GM18505 (cell line): ENCODE measurements around the gene CTNNAL1.
"Not testable (repeated sequence)": the region's sequence is repeated elsewhere in the genome, so short reads cannot be mapped to it uniquely, and the experiment has no call there.

ENCODE experiments used
- ATAC-seq: cut with Tn5 transposase; IDR thresholded peaks from one replicate; pipeline ENCODE4 v1.9.1; 2021; ENCODE audit not compliant: unreplicated experiment
- POLR2A ChIP-seq: IDR thresholded peaks from 4 replicates; pipeline ENCODE4 v1.6.1; 2011; ENCODE audit warnings: borderline replicate concordance; ENCODE audit not compliant: insufficient read depth, insufficient read length; ENCODE audit errors: extremely low read depth

Gene CTNNAL1

DNA sequence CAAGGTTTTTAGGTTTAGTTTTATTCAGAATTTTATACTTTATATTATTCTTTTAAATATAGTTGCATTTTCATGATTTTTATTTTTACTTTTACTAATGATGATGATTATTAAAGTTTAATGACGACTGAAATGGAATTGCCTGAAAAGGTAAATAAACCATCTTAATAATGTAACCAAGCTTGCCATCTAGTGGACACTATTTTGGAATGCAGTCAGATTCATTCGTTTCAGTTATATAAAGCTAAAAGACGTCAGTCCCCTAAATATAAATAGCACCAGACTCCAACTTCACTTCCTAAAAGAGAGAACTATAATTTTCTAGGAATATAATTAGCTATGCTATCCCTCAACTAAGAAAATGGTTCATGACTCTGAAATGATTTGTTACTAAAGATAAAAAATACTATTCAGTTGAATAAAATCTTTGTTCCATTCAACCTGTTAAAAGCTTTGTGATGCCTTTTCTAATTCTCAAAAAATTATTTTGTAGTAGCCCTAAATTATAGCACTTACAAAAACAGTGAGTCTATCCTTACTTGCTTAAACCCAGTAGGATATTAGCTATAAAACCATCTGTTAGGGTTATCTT, 59.2 kb downstream of the CTNNAL1 start:
- TF ChIP-seq POLR2A = no peak
- no peak for ATAC-seq

DNA sequence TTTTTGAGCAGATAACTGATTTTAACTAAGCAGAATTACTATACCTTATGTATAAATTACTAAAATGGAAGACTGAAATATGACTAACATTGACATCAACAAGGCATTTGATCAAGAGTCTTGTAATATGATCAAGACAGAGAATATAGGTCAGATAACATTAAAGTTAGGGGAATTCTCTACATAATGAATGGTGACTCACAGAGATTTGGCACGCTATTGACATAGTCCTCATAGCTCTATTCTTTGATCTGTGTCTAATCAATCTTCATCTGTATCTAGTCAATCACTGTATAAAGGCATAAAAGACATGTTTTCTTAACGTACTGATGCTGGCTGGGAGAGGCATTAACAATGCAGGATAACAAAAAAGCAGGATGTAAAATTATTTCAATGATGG, 61.7 kb downstream of the CTNNAL1 start:
- no peak for TF ChIP-seq POLR2A
- no peak for ATAC-seq

DNA sequence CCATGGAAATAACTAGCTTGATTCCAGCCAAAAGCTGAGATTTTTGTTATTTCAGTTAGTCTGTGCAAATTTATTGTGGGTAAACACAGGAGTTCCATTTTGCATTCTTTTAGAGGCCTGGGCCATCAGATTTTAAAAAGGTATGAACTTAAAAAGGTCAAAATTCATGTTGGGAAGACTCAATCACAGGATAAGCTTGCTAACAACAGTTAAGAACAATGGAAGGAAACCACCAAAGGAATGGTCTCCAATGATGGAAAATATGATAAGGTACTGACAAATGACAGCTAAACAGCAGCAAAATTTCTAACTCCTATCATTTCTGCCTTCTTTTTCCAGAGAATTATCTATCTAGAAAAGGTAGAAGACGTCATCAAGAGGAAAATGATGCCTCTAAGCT, 63.1 kb downstream of the CTNNAL1 start:
- ATAC-seq = no peak
- no peak for TF ChIP-seq POLR2A

DNA sequence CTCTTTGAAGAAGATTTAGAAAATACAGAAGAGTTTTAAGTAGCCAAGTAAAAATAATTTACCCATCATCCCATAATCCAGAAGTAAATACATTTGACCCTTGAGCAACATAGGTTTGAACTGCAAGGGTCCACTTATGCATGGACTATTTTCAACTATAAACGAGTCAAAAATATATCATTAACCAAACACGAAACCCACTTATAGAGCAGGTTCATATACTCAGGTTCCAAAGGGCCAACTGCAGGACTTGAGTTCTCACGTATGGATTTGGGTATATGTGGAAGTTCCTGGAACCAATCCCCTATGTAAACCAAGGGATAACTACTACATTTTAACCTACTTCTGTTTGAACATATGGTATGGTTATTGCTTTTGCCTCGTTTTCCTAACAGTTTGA, 73.3 kb downstream of the CTNNAL1 start:
- ATAC-seq = no peak
- TF ChIP-seq POLR2A = no peak

DNA sequence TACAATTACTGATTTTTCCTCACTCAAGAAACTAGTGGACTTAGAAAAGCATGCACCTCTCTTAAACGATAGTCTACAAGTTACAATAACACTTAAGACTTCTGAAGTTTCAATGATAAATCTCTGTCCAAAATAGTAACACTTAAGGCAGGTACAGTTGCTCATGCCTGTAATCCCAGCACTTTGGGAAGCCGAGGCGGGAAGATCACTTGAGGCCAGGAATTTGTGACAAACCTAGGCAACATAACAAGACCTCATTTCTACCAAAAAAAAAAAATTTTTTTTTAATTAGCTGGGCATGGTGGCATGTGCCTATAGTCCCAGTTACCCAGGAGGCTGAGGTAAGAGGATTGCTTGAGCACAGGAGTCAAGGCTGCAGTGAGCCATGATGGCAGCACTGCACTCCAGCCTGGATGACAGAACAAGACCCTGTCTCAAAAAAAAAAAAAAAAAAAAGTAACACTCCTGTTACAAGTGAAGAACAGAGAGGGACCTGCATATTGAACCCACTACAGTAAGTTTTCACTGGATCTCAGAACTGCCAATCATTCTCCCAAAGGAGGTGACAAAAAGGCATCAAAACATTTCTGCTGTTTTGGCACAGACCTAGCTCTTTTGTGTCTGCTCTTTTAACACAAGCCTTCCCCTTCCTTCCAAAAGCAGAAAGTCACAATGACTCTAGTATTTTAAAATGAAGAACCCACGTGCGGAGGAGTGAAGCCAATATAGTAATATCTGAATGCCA, 75.6 kb downstream of the CTNNAL1 start:
- ATAC-seq = no peak
- TF ChIP-seq POLR2A = no peak

DNA sequence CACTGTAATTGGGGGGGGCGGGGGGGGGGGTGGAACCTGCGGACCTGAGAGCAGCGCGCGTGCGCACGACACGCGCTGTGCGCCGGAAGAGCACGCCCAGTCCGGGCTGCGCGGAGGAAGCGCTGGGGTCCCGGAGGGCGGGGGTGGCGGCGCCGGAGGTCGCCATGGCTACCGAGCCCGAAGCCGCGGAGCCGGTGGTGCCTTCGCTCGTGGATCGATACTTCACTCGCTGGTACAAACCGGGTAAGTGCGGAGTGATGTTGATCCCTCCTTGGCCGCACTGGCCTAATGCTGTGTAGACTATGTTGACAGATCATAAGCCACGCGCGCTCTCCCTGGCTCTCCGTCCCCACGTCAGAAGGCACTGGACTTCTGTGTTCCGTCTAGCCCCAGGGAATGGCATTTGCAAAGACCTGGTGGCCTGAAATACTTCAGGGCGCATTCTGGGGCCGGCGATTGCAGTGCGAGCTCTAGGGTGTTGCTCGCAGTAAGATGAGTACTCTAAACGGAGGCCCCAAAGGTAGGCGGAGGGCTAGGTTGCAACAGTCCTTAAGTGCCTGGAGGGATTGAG, 78.9 kb downstream of the CTNNAL1 start, which contains the start of gene ABITRAM:
TSS of gene ABITRAM (plus strand) at position 78 of the 571 bp plus-strand sequence. CDS start at position 165, 87 bp downstream.
- ATAC-seq = peak; percentile 80
- TF ChIP-seq POLR2A = no peak

DNA sequence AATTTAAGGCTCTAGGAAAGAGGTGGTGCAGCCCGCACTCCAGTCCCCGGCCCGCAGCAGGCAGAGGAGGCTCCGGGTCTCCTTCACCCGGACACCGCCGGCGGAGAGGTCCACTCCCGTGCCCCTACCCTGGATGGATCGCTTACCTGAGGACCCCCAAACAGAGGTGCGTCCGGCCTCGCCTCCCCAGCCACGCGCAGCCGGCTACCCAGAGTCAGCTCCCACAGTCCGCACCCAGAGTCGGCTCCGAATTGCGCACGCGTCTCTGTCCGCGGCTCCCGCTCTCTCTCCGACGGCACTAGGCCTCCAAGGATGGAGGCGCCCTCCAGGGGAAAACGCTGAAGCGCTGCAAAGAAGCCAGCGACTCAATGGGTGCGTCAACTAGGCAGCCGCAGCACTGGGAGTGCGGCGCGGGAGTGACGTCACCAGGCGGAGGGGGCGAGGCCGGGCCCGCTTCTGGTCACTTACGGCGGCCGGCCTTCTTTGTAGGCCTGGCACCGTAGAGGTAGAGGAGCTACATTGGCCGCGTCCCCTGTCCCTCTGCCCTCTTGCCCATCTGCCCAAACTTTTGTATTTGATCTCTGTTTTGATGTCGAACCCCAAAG, 79.5 kb downstream of the CTNNAL1 start, which contains the start of gene ELP1:
TSS of gene ELP1 (minus strand) at position 407 of the 605 bp plus-strand sequence. CDS start 2,978 bp downstream, outside the sequence.
- peak; percentile 77 for TF ChIP-seq POLR2A
- peak; percentile 89 for ATAC-seq

DNA sequence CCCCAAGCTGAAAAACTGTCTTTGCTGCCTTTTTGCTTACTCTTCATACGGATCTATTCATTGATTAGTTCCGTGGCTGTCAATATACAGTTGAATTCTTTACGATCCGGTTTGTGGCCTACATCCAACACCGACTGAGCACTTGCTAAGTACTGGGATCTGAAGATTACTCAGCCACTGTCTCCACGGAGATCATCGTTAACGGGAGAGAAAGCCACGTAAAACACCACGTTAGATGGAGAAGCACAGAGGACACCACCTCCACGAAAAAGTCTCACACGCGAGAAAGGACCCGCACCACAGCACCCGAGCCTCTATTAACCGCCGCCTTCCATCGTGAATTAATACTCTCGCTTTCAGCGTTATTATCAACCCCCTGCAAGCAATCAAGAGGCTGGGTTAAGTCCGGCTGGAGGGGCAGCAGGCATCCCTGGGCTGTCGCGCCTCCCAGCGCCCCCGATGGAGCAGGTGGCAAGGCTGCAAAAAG, 80.0 kb downstream of the CTNNAL1 start:
- no peak for TF ChIP-seq POLR2A
- ATAC-seq = no peak

DNA sequence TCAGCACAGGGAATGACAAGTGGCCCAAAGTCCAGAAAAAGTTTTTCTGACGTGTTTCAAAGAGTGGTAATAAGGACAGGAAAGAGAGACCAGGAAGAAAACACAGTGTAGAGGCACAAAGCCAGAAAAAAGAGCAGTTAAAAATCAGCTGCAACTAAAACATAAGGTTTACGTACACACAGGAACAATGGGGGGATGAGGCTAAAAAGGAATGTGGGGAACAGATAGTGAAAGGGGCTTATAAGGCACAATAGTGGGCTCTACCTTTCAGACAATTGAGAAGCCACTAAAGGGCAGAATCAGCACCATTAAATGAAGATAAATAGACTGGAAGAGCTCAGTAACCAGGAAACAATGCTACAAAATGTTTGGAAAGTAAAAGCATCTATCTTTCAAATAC, 84.9 kb downstream of the CTNNAL1 start:
- TF ChIP-seq POLR2A = no peak
- ATAC-seq = no peak

DNA sequence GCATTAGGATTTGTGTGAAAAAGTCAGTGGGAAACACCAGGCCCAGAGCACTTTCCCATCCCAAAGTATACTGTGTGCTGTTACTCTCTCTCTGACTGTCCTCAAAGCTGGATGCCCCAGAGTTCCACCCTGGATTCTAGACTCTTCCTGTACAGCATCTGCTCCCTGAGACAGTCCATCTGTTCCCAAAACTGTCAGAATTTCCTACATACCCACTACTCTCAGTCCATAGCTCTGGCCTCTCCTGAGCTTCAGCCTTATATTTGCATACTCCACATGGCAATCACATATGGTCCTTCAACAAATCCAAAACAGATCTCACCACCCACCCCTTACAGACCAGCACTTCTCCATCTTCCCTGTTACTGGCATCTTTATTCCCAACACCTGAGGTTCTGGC, 88.8 kb downstream of the CTNNAL1 start:
- ATAC-seq = no peak
- TF ChIP-seq POLR2A = no peak

DNA sequence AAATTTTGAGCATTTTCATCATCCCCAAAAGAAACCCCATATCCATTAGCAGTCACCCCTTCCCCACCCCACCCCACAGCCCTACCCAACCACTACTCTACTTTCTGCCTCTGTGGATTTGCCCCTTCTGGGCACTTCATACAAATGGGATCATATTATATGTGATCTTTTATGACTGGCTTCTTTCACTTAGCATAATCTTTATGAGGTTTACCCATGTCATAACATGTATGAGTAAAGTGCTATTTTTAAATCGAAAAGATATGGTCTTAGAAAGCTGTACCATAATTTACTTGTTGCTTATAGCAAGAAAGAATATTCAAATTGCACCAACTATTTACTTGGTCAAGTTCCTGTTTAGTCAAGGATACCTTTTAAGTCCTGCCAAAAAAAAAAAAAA, 92.1 kb downstream of the CTNNAL1 start:
- no peak for ATAC-seq
- no peak for TF ChIP-seq POLR2A

DNA sequence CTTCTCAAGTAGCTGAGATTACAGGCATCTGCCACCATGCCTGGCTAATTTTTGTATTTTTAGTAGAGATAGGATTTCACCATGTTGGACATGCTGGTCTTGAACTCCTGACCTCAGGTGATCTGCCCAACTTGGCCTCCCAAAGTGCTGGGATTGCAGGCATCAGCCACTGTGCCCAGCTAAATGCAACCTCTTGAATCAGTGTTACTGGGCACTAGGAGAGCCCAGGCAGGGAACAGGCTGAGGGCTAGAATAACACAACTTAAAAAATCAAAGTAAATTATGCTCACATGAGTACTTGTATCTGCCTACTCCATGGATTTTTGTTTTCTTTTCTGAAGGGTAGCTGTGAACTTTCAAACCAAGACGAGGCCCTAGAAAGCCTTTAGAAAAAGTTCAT, 92.9 kb downstream of the CTNNAL1 start:
- not testable (repeated sequence) for ATAC-seq

DNA sequence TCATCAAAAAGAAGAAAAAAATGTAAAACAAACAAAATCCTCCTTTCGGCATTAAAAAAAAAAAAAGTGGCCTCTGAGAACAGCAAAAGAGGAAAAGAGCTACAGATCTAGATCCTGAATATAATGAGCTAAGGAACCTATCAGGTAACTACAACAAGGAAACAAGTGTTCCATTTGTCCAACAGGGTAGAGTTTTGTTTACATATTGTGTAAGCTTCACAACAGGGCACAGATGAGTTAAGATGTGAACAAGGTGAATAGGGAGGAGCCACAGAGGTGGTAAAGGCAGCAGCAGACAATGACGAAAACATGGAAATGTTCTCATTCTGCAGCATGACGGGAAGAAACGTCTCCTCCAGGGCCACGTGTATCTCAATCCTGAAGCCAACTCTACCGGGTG, 93.8 kb downstream of the CTNNAL1 start:
- no peak for ATAC-seq
- no peak for TF ChIP-seq POLR2A
